ENCODE measurements around the gene ATP6V0C. TPM values are rescaled to one million over a fixed set of nuclear protein-coding genes. Genes with fewer than 3 reads are reported as not detected.

Gene ATP6V0C
- total RNA-seq, 6 experiments from 2014 or later, result 71.5 to 100 (median 79.4) TPM

DNA sequence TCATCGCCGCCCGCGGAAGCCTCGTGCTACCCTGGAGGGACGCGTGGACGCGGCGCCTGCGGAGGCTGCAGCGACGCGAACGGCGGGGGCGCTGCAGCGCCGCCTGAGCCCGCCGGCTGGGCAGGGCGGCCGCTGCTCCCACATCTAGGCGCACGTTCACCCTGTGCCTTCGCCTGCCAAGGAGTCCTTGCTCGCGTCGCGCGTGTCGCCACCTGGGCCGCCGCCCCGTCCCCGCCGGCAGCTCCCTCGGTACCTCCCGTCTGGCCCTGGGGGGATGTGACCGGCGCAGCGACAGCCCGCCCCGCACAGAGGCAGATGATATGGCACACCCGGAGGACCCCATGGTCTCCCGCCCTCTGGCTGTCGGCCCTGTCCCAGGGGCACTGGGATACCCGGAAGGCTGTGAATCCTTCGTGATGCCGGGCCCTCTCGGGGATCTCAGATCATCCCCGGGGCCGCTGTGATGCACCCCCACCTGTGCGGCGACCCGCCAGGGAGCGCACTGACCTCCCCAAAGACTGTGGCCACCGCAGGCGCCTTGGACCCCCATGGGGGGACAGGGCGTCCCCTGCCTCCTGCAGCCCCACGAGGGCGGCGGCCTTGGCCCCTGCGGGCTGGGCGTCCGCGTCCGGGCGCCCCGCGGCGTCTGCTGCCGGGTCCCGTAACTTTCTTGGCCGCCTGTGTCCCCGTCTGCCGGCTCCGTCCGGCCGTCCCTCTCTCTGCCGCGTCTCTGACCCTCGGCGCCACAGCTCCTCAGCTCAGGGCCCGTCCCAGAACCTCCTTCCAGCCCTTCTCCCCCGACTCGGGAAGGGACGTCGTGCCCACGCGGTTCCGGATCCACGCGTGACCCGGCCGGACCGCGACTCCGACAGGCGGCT is 39.5 kb upstream of the ATP6V0C start:
- H3K9me3 ChIP-seq, result no peaks in the 10 kb centered on the region
- ATAC-seq (peak; percentile 42 to 65 (median 50)), DNase-seq (peak; percentile 66 to 69 (median 68))
- no peak for TF ChIP-seq POLR2A (IDR thresholded peaks at IDR 0.05)
- TF ChIP-seq, protein P1, sequence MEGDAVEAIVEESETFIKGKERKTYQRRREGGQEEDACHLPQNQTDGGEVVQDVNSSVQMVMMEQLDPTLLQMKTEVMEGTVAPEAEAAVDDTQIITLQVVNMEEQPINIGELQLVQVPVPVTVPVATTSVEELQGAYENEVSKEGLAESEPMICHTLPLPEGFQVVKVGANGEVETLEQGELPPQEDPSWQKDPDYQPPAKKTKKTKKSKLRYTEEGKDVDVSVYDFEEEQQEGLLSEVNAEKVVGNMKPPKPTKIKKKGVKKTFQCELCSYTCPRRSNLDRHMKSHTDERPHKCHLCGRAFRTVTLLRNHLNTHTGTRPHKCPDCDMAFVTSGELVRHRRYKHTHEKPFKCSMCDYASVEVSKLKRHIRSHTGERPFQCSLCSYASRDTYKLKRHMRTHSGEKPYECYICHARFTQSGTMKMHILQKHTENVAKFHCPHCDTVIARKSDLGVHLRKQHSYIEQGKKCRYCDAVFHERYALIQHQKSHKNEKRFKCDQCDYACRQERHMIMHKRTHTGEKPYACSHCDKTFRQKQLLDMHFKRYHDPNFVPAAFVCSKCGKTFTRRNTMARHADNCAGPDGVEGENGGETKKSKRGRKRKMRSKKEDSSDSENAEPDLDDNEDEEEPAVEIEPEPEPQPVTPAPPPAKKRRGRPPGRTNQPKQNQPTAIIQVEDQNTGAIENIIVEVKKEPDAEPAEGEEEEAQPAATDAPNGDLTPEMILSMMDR (IDR thresholded peaks at IDR 0.05), result peak; percentile 14 to 63 (median 40)
- intact Hi-C loops (cut with DNase I), result no loop called here
- peaks cover 0 to 64% (median 24%) of the 10 kb centered on the region in 4 donors for H3K4me1 ChIP-seq
- H3K4me3 ChIP-seq, result peak overlapping the region; percentile 76 to 89 (median 79)
- peak overlapping the region; percentile 77 to 87 (median 77) for H3K27ac ChIP-seq
- no peaks in the 10 kb centered on the region for H3K27me3 ChIP-seq
- WGBS (ENCODE audit: insufficient coverage, low coverage, low lambda C conversion rate, missing lambda C conversion rate), result no CpG with 5 or more reads among the region's 100 CpGs
- no peaks in the 10 kb centered on the region for H3K36me3 ChIP-seq

DNA sequence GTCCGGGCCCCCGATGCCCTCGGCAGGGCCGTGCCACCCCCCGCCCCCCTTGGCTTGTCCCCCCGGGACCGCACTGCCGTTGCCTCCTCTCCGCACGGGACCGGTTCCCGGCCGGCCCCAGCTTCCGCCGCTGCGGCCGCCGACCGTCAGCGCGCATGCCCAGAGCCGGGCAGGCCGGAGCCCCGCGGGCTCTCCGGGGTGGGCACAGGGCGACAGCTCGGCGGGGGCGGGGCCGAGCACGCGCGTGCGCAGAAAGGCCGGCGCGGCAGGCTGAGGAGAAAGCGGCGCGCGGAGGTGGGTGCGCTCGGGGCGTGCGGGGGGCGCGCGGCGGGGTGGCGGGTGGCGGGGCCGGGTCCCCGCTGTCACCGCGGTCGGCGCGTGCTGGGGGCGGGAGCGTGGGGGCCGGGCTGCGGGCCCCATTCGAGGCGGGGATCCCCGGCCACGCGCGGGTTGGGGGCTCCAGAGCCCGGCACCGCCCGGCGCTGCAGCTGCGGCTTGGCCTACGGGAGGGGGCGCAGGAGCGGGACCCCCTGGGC is 38.8 kb upstream of the ATP6V0C start, which contains the start of gene TBC1D24:
Gene TBC1D24 (plus strand): TSS at position 251 of the 536 bp plus-strand sequence. CDS start 21,022 bp downstream, outside the sequence.
- 0% methylated on average over 5 of the region's 77 CpGs for WGBS (ENCODE audit: insufficient coverage, low coverage, low lambda C conversion rate, missing lambda C conversion rate)

DNA sequence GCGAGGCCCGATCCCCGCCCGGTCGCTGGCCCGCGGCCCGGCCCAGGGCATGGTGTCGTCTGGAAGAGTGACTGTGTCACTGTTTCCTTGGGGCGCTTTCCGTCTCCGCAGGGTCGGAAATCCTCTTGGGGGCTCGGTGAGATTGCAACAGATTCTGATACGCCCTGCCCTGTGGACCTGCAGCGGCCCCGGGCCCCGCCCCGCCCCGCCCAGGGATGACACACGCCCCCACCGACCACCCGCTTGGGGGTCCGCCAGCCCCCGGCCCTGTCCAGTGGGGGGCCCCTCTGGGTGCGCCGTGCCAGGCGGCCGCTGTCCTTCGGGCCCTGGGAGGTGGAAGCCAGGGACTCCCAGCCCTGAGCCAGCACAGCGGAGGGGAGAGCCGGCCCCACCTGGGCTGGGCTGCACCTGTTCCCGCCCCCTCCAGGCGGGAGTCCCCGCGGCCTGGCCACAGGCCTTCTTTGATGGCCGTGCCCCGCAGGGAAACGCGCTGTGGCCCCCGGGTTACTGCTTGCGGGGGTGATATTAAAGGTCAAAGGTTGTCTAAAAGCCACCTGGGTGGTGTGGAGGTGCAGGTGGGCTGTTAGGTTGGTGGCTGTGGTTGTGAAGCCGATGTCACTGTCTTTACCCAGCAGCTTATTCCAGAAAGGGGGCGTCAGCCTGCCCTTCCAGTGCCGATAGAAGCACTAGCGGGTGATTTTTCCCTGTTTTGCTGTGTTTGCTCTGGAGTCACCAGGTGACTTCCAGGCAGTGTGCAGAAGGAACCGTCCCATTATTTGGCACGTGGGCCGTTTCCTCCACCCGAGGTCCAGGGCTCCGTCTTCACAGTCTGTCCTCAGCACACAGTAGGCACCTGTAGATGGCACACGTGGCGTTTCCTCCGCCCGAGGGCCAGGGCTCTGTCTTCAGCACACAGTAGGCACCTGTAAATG is 38.1 kb upstream of the ATP6V0C start:
- intact Hi-C loops (cut with DNase I), result no loop called here
- DNase-seq, result peak in 1 of 3 donors; percentile 64
- Histone ChIP-seq H3K4me1 (peaks cover 0 to 61% (median 24%) of the 10 kb centered on the region in 4 donors), H3K9me3 (no peaks in the 10 kb centered on the region), H3K27me3 (no peaks in the 10 kb centered on the region), H3K27ac (peak overlapping the region in 1 of 3 donors; percentile 77), H3K4me3 (peak overlapping the region; percentile 60 to 89 (median 66)), H3K36me3 (no peaks in the 10 kb centered on the region)
- WGBS (ENCODE audit: insufficient coverage, low coverage, low lambda C conversion rate, missing lambda C conversion rate), result 25% methylated on average over 15 of the region's 55 CpGs
- TF ChIP-seq POLR2A (IDR thresholded peaks at IDR 0.05), result no peak
- TF ChIP-seq, protein P1 (IDR thresholded peaks at IDR 0.05), result no peak
- peak; percentile 9 to 40 (median 31) for ATAC-seq

More for the DNA sequence above, 38.8 kb upstream of the ATP6V0C start, which contains the start of gene TBC1D24:
- Histone ChIP-seq H3K4me3 (peak within 1 kb of the TSS; percentile 76 to 89 (median 79)), H3K27me3 (no peaks in the 10 kb centered on the region), H3K9me3 (no peaks in the 10 kb centered on the region), H3K27ac (peak within 1 kb of the TSS; percentile 77 to 87 (median 77)), H3K36me3 (no peaks in the 10 kb centered on the region), H3K4me1 (peaks cover 0 to 61% (median 24%) of the 10 kb centered on the region in 4 donors)
- ATAC-seq (peak; percentile 65 to 77 (median 70)), DNase-seq (peak; percentile 90 to 91 (median 91))
- peak; percentile 72 for TF ChIP-seq POLR2A (IDR thresholded peaks at IDR 0.05)
- TF ChIP-seq, protein P1 (IDR thresholded peaks at IDR 0.05), result no peak
- intact Hi-C loops (cut with DNase I), result no loop called here

DNA sequence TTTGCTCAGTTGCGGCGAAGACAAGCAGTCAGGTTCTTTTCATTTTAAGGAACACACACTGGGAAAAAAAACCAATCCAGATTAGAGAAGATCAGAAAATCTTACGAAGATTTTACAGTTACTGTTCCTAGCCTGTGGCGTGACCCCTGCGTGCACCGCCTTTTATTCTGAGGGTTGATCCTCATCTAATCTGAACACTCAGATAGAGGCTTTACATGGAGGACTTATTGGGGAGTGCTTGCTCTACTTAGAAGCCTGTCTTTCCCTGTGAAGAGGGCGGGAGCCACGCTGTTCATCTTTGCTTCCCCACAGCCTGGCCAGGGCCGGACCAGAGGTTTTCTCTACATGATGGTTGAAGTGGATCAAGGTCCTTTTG is 37.4 kb upstream of the ATP6V0C start:
- TF ChIP-seq, protein P1 (IDR thresholded peaks at IDR 0.05), result no peak
- TF ChIP-seq POLR2A (IDR thresholded peaks at IDR 0.05), result no peak
- ATAC-seq, result no peak

More for the DNA sequence above, 37.4 kb upstream of the ATP6V0C start:
- H3K27me3 ChIP-seq, result no peaks in the 10 kb centered on the region
- H3K9me3 ChIP-seq, result no peaks in the 10 kb centered on the region
- peak overlapping the region in 1 of 3 donors; percentile 77 for H3K27ac ChIP-seq
- peaks cover 0 to 57% (median 23%) of the 10 kb centered on the region in 4 donors for H3K4me1 ChIP-seq
- H3K36me3 ChIP-seq, result no peaks in the 10 kb centered on the region
- H3K4me3 ChIP-seq, result peak overlapping the region in 1 of 3 donors; percentile 66
- DNase-seq, result no peak
- WGBS (ENCODE audit: insufficient coverage, low coverage, low lambda C conversion rate, missing lambda C conversion rate), result 74% methylated on average over 7 of the region's 9 CpGs
- intact Hi-C loops (cut with DNase I), result no loop called here
